ENCODE results near the gene MOGAT3.

Gene MOGAT3

DNA sequence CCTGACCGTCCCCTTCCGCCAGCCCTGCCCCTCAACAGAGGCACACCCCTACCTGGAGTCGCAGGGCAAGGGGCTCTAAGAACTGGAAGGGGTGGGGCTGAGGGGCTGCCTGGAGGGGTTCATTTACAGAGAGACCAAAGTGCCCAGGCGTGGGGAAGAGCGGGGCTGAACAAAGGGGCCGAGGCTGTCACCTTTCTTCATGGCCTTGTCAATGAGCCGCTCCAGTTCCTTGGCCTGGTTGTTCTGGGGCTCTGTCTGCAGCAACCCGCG, 39.0 kb upstream of the MOGAT3 start:
- no peak for DNase-seq (ENCODE audit: insufficient read length)
- FAIRE-seq: no peak
- no peak for TF ChIP-seq TAF1 (IDR thresholded peaks at IDR 0.05; ENCODE audit: borderline replicate concordance, low read depth, low read length)
- TF ChIP-seq POLR2AphosphoS5 (IDR thresholded peaks at IDR 0.05; ENCODE audit: low read depth, low read length): no peak
- TF ChIP-seq POLR2A (IDR thresholded peaks at IDR 0.05; ENCODE audit: low read depth, low read length): no peak

GRCh38 chr7:101239191-101239950, 38.5 kb upstream of the MOGAT3 start:
- FAIRE-seq (no peak), DNase-seq (ENCODE audit: insufficient read length) (no peak)
- TF ChIP-seq POLR2A (IDR thresholded peaks at IDR 0.05; ENCODE audit: low read depth, low read length) (no peak), TAF1 (IDR thresholded peaks at IDR 0.05; ENCODE audit: borderline replicate concordance, low read depth, low read length) (no peak), POLR2AphosphoS5 (IDR thresholded peaks at IDR 0.05; ENCODE audit: low read depth, low read length) (no peak)

DNA sequence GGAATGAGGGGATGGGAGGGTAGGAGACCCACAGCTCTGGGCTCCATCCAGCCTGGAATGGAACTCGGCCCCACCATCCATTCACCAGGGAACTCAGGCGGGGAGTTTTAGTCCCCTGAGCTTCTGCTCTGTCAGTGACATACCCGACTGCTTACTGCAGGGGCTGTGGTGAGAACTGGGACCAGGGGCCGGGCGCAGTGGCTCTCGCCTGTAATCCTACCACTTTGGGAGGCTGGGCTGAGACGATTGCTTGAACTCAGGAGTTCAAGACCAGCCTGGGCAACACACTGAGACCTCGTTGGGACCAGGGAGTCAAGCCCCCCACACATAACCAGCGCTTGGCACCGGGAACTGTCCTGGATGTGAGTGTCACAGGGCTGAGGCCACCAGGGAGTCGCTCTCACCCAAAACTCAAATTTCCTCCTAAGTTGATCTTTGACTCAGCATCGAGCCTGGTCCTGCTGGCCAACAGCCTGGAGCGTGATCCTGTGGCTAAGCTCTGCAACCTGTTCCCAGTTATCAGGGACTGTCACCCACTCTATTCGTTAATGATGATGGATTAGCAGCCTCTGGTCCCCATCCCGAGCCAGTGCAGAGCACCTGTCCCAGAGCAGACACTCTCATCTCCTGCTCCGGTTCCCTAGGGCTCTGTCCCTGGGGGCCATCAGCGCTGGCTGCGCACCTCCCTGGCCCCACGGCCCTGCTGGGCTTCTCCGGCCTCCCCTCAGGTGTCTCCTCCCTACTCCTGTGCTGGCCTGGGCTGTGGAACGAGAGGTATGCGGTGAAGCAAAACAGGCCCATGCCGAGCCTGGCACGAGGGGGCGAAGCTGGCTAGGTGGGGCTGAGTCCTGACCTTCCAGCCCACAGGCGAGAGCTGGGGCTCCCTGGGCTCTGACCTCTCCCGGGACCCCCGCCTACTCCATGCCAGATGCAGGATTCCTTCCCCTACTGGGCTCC, 37.7 kb upstream of the MOGAT3 start:
- FAIRE-seq (no peak), DNase-seq (ENCODE audit: insufficient read length) (no peak)

DNA sequence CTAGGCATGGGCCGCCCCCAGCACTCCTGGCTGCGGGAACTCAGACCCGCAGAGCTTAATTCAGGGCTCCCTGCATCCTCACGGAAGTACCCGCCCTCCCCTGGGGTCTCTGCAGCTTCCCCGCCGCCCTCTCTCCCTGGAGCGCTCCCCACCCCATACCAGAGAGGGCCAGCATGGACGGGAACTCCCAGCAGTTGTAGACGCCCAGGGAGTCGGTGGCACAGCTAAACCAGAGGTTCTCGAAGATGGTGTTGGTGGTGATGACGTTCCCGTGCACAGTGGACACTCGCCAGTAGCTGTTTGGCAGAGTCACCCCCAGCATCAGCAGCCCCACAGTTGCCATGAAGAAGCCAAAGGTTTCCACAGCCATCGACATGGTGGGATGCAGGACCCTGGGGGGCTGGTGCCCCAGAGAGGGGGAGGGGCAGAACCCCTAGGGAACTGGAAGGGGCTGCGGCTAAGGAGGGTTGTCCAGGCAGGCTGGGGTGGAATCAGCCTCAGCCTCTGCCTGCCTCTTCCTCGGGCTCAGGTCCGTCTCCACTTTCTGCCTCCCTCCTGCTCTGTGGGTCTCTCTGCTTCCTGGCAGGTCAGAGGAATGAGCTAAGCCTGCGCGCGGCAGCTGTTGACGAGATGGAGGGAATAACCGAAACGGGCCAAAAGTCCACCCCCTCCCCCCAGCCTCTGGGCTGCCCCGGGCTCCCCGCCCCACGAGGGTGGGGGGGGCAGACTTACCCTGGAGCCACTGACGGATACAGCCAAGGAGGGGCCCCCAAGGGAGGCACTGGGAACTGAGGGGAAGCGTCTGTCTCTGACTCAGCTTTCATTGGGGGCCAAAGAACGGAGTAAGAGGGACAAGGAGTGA, 36.6 kb upstream of the MOGAT3 start, which contains the start of gene CLDN15:
Gene CLDN15 (minus strand): TSS at position 597 of the 862 bp plus-strand sequence. CDS start 221 bp downstream, at position 376.
- no peak for TF ChIP-seq POLR2AphosphoS5 (IDR thresholded peaks at IDR 0.05; ENCODE audit: low read depth, low read length)
- no peak for TF ChIP-seq TAF1 (IDR thresholded peaks at IDR 0.05; ENCODE audit: borderline replicate concordance, low read depth, low read length)
- TF ChIP-seq POLR2A (IDR thresholded peaks at IDR 0.05; ENCODE audit: low read depth, low read length): no peak
- FAIRE-seq: no peak
- DNase-seq (ENCODE audit: insufficient read length): no peak

More for the DNA sequence above, 37.7 kb upstream of the MOGAT3 start:
- TF ChIP-seq POLR2A (IDR thresholded peaks at IDR 0.05; ENCODE audit: low read depth, low read length) (no peak), TAF1 (IDR thresholded peaks at IDR 0.05; ENCODE audit: borderline replicate concordance, low read depth, low read length) (no peak), POLR2AphosphoS5 (IDR thresholded peaks at IDR 0.05; ENCODE audit: low read depth, low read length) (no peak)

DNA sequence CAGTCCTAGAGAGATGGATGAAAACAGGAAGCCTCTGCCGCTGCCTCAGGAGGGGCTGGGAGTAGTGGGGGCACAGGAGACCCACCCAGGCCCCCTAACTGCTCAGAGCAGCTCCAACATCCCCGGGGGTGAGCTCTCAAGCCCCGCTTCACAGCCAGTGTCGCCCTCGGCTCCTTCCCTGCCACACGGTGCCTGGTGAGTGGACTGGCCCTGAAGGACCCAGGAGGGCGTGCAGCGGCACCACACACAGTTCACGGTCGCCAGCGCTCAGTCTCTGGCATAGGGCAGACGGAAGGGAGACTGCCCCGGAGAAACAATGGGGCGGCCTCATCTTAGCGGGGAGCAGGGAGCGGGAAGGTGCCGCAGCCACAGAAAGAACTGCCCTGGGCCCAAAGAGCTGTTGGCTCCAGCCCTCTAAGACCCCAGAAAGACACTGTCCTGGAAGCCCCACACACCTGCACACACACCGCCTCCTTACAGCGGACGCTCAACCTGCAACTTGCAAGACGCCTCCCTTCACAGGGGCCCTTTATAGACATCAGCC, 35.5 kb upstream of the MOGAT3 start:
- no peak for DNase-seq (ENCODE audit: insufficient read length)
- TF ChIP-seq POLR2A (IDR thresholded peaks at IDR 0.05; ENCODE audit: low read depth, low read length) (no peak), TAF1 (IDR thresholded peaks at IDR 0.05; ENCODE audit: borderline replicate concordance, low read depth, low read length) (no peak), POLR2AphosphoS5 (IDR thresholded peaks at IDR 0.05; ENCODE audit: low read depth, low read length) (no peak)
- FAIRE-seq: no peak

GRCh38 chr7:101235522-101235921, 34.7 kb upstream of the MOGAT3 start:
- DNase-seq (ENCODE audit: insufficient read length): no peak
- FAIRE-seq: no peak
- TF ChIP-seq TAF1 (IDR thresholded peaks at IDR 0.05; ENCODE audit: borderline replicate concordance, low read depth, low read length) (no peak), POLR2AphosphoS5 (IDR thresholded peaks at IDR 0.05; ENCODE audit: low read depth, low read length) (no peak), POLR2A (IDR thresholded peaks at IDR 0.05; ENCODE audit: low read depth, low read length) (no peak)

GRCh38 chr7:101235050-101235449, 34.2 kb upstream of the MOGAT3 start:
- FAIRE-seq (no peak), DNase-seq (ENCODE audit: insufficient read length) (no peak)
- TF ChIP-seq POLR2A (IDR thresholded peaks at IDR 0.05; ENCODE audit: low read depth, low read length): no peak

DNA sequence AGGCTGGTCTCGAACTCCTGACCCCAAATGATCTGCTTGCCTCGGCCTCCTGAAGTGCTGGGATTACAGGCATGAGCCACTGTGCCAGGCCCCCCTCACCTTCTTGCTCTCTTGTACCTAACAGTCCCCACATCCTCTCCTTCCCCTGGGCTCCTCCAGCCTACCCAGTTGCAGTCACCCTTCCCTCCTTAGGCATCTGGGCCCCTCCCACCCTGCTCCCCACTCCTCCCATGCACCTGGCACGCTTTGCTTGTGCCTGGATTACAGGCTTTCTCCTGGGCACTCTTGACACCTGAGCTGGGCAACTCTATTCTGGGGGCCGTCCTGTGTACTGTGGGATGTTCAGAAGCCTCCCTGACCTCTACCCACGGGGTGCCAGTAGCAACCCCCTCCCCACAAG, 33.8 kb upstream of the MOGAT3 start:
- no peak for FAIRE-seq
- DNase-seq (ENCODE audit: insufficient read length): no peak
- TF ChIP-seq POLR2A (IDR thresholded peaks at IDR 0.05; ENCODE audit: low read depth, low read length) (no peak), TAF1 (IDR thresholded peaks at IDR 0.05; ENCODE audit: borderline replicate concordance, low read depth, low read length) (no peak), POLR2AphosphoS5 (IDR thresholded peaks at IDR 0.05; ENCODE audit: low read depth, low read length) (no peak)

GRCh38 chr7:101233907-101234547, 33.2 kb upstream of the MOGAT3 start:
- DNase-seq (ENCODE audit: insufficient read length): no peak
- FAIRE-seq: no peak
- TF ChIP-seq TAF1 (IDR thresholded peaks at IDR 0.05; ENCODE audit: borderline replicate concordance, low read depth, low read length) (no peak), POLR2A (IDR thresholded peaks at IDR 0.05; ENCODE audit: low read depth, low read length) (no peak), POLR2AphosphoS5 (IDR thresholded peaks at IDR 0.05; ENCODE audit: low read depth, low read length) (no peak)

- no peak for FAIRE-seq
- no peak for DNase-seq (ENCODE audit: insufficient read length)
- no peak for TF ChIP-seq POLR2AphosphoS5 (IDR thresholded peaks at IDR 0.05; ENCODE audit: low read depth, low read length)
- TF ChIP-seq POLR2A (IDR thresholded peaks at IDR 0.05; ENCODE audit: low read depth, low read length): no peak
- no peak for TF ChIP-seq TAF1 (IDR thresholded peaks at IDR 0.05; ENCODE audit: borderline replicate concordance, low read depth, low read length)
Observed at GRCh38 chr7:101232141-101232850, 31.5 kb upstream of the MOGAT3 start.
